Vagina (tissue), 2 donors: Measurements from ENCODE around the gene ASAP2. TPM values are rescaled to one million over a fixed set of nuclear protein-coding genes. Genes with fewer than 3 reads are reported as not detected.

Experiments
- DNase-seq, 2 donors: peaks; one replicate each; pipeline ENCODE4 v3.0.0-alpha.2; 2017; ENCODE audit errors: extremely low spot score in 2 of 2
- H3K27ac ChIP-seq: fragments of 200-600 bp; sonication (generic); one replicate; pipeline ENCODE4 v1.5.1; 2019
- H3K27me3 ChIP-seq: fragments of 200-600 bp; sonication (generic); one replicate; pipeline ENCODE4 v1.5.1; 2019
- H3K36me3 ChIP-seq, 2 donors: fragments of 200-600 bp; sonication (generic); one replicate each; pipeline ENCODE4 v1.5.1; 2017 to 2019
- H3K4me1 ChIP-seq: fragments of 200-600 bp; sonication (generic); one replicate; pipeline ENCODE4 v1.5.1; 2019
- H3K4me3 ChIP-seq, 2 donors: fragments of 200-600 bp; sonication (generic); 1 replicate in 1 of 2; 2 replicates in 1 of 2; pipeline ENCODE4 v1.5.1; 2016 to 2019
- H3K9me3 ChIP-seq: fragments of 200-600 bp; sonication (generic); one replicate; pipeline ENCODE4 v1.5.1; 2019
- CTCF ChIP-seq, 3 experiments: fragments of 450-650 bp in 2 of 3; fragments of 200-600 bp in 1 of 3; sonication (generic) in 1 of 3; IDR thresholded peaks; one replicate each; pipeline ENCODE4 v1.5.1; 2017 to 2019; ENCODE audit warnings: antibody characterized with exemption in 3 of 3, mild to moderate bottlenecking in 2 of 3, moderate library complexity in 2 of 3
- POLR2A ChIP-seq, 2 donors: fragments of 450-650 bp; IDR thresholded peaks; one replicate each; pipeline ENCODE4 v1.6.1; 2017; ENCODE audit warnings: antibody characterized with exemption in 2 of 2, mild to moderate bottlenecking in 2 of 2, moderate library complexity in 2 of 2
- POLR2AphosphoS5 ChIP-seq, 2 donors: sonication (generic); formaldehyde crosslinking; IDR thresholded peaks; one replicate each; pipeline ENCODE4 v1.9.0; 2017; ENCODE audit warnings: antibody characterized with exemption in 2 of 2, mild to moderate bottlenecking in 2 of 2, low read depth in 1 of 2; ENCODE audit not compliant: insufficient read depth in 1 of 2
- intact Hi-C: fragments of 100-400 bp; cut with DNase I; formaldehyde crosslinking; loops from one replicate; pipeline ENCODE4 v1.15.1; 2023
- total RNA-seq: library from RNA; depleted of rRNA; stranded (reverse); fragments of >200 nt; gene quantifications from one replicate; pipeline ENCODE4 v1.2.3, GENCODE V29; 2016

Gene ASAP2
- total RNA-seq, 1 donor from 2014 or later, result 36.3 TPM

- TF ChIP-seq POLR2A (IDR thresholded peaks at IDR 0.05), result no peak
- no peak for TF ChIP-seq CTCF (IDR thresholded peaks at IDR 0.05)
- no peak for TF ChIP-seq POLR2AphosphoS5 (IDR thresholded peaks at IDR 0.05; ENCODE audit: insufficient read depth in 1 of 2, low read depth in 1 of 2)
- Histone ChIP-seq H3K4me3 (no peak overlapping the region), H3K27ac (peak overlapping the region; percentile 32), H3K27me3 (no peaks in the 10 kb centered on the region), H3K36me3 (no peaks in the 10 kb centered on the region), H3K4me1 (peaks cover 72% of the 10 kb centered on the region), H3K9me3 (no peaks in the 10 kb centered on the region)
- intact Hi-C loops, result loop anchor here (10.0 kb wide), 1 partner anchor 47 kb away; the partner anchor contains the start of gene ASAP2
- no peak for DNase-seq
Observed at GRCh38 chr2:9252002-9252357, 45.4 kb downstream of the ASAP2 start.

GRCh38 chr2:9255416-9255815 is 48.8 kb downstream of the ASAP2 start:
- Histone ChIP-seq H3K27me3 (no peaks in the 10 kb centered on the region), H3K4me3 (no peak overlapping the region), H3K4me1 (peaks cover 72% of the 10 kb centered on the region), H3K27ac (peak overlapping the region; percentile 56), H3K9me3 (no peaks in the 10 kb centered on the region), H3K36me3 (no peaks in the 10 kb centered on the region)
- intact Hi-C loops, result loop anchor here (10.0 kb wide), 1 partner anchor 51 kb away; the partner anchor contains the start of gene ASAP2
- no peak for TF ChIP-seq POLR2AphosphoS5 (IDR thresholded peaks at IDR 0.05; ENCODE audit: insufficient read depth in 1 of 2, low read depth in 1 of 2)
- no peak for DNase-seq

- TF ChIP-seq POLR2AphosphoS5 (IDR thresholded peaks at IDR 0.05; ENCODE audit: insufficient read depth in 1 of 2, low read depth in 1 of 2) (no peak), CTCF (IDR thresholded peaks at IDR 0.05) (no peak), POLR2A (IDR thresholded peaks at IDR 0.05) (no peak)
- H3K4me3 ChIP-seq, result no peak overlapping the region
- no peaks in the 10 kb centered on the region for H3K9me3 ChIP-seq
- peak overlapping the region; percentile 56 for H3K27ac ChIP-seq
- intact Hi-C loops, result loop anchor here (10.0 kb wide), 1 partner anchor 51 kb away; the partner anchor contains the start of gene ASAP2
- no peak for DNase-seq
- no peaks in the 10 kb centered on the region for H3K36me3 ChIP-seq
- H3K27me3 ChIP-seq, result no peaks in the 10 kb centered on the region
- peaks cover 72% of the 10 kb centered on the region for H3K4me1 ChIP-seq
Observed at GRCh38 chr2:9256147-9256546, 49.5 kb downstream of the ASAP2 start.

GRCh38 chr2:9256570-9257043 is 50.0 kb downstream of the ASAP2 start:
- H3K4me1 ChIP-seq, result peaks cover 72% of the 10 kb centered on the region
- TF ChIP-seq CTCF (IDR thresholded peaks at IDR 0.05) (no peak), POLR2A (IDR thresholded peaks at IDR 0.05) (no peak), POLR2AphosphoS5 (IDR thresholded peaks at IDR 0.05; ENCODE audit: insufficient read depth in 1 of 2, low read depth in 1 of 2) (no peak)
- intact Hi-C loops, result loop anchor here (10.0 kb wide), 1 partner anchor 52 kb away; the partner anchor contains the start of gene ASAP2
- H3K4me3 ChIP-seq, result no peak overlapping the region
- H3K27me3 ChIP-seq, result no peaks in the 10 kb centered on the region
- no peaks in the 10 kb centered on the region for H3K9me3 ChIP-seq
- DNase-seq, result no peak
- no peaks in the 10 kb centered on the region for H3K36me3 ChIP-seq
- H3K27ac ChIP-seq, result peak overlapping the region; percentile 56

GRCh38 chr2:9258501-9258900 is 51.9 kb downstream of the ASAP2 start:
- Histone ChIP-seq H3K4me1 (peaks cover 83% of the 10 kb centered on the region), H3K36me3 (no peaks in the 10 kb centered on the region), H3K4me3 (no peak overlapping the region), H3K9me3 (no peaks in the 10 kb centered on the region), H3K27ac (peak overlapping the region; percentile 90), H3K27me3 (no peaks in the 10 kb centered on the region)
- intact Hi-C loops, result loop anchor here (10.0 kb wide), 1 partner anchor 54 kb away; the partner anchor contains the start of gene ASAP2
- no peak for DNase-seq
- no peak for TF ChIP-seq POLR2AphosphoS5 (IDR thresholded peaks at IDR 0.05; ENCODE audit: insufficient read depth in 1 of 2, low read depth in 1 of 2)
- TF ChIP-seq CTCF (IDR thresholded peaks at IDR 0.05), result no peak
- no peak for TF ChIP-seq POLR2A (IDR thresholded peaks at IDR 0.05)
